Measurements from ENCODE around the gene OAS2.

DNA sequence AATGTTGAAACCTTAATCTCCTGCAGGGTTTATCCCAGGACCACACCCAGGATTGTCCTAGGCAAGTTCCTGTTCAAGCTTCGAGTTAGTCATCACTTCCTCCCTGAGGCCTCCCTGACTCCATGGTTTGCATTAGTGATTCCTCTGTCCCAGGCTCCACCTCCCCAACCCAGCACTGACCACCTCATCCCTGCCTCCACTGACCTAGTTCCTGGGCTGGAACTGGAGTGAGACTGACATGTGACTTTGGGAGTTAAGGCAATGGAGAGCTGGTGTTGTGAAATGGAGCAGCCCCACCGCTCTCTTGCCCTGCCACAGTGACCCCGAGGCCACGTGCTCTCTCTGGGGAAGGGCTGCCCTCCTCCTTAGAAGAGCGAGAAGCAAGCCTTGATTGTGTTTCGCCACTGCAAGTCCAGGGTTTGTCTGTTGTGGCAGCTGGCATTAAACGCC is 62.4 kb downstream of the OAS2 start:
- TF ChIP-seq, protein P1, sequence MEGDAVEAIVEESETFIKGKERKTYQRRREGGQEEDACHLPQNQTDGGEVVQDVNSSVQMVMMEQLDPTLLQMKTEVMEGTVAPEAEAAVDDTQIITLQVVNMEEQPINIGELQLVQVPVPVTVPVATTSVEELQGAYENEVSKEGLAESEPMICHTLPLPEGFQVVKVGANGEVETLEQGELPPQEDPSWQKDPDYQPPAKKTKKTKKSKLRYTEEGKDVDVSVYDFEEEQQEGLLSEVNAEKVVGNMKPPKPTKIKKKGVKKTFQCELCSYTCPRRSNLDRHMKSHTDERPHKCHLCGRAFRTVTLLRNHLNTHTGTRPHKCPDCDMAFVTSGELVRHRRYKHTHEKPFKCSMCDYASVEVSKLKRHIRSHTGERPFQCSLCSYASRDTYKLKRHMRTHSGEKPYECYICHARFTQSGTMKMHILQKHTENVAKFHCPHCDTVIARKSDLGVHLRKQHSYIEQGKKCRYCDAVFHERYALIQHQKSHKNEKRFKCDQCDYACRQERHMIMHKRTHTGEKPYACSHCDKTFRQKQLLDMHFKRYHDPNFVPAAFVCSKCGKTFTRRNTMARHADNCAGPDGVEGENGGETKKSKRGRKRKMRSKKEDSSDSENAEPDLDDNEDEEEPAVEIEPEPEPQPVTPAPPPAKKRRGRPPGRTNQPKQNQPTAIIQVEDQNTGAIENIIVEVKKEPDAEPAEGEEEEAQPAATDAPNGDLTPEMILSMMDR (conservative IDR thresholded peaks at IDR 0.05 in 1 of 2, IDR thresholded peaks at IDR 0.05 in 1 of 2; ENCODE audit: low read depth in 1 of 2, low read length in 2 of 2): no peak
- no peak for TF ChIP-seq EZH2 (IDR thresholded peaks at IDR 0.05; ENCODE audit: low read length, missing control alignments)

Data from fibroblast of lung (primary cell).